Measurements from ENCODE around the gene AIG1.

AIG1 gene

GRCh38 chr6:143348531-143348930 is 287.8 kb downstream of the AIG1 start:
- Histone ChIP-seq H3K27me3 (ENCODE audit: control insufficient read depth, insufficient read depth, low read length) (no peaks in the 10 kb centered on the region), H3K9ac (ENCODE audit: low read length) (no peak overlapping the region), H3K36me3 (ENCODE audit: control insufficient read depth, insufficient read depth, low read length) (no peaks in the 10 kb centered on the region), H3K27ac (ENCODE audit: low read depth, low read length) (no peak overlapping the region), H3K4me1 (ENCODE audit: control insufficient read depth, insufficient read depth, low read length) (no peaks in the 10 kb centered on the region), H3K4me3 (ENCODE audit: low read length) (no peak overlapping the region)

GRCh38 chr6:143349530-143349929 is 288.8 kb downstream of the AIG1 start:
- H3K9ac ChIP-seq (ENCODE audit: low read length): no peak overlapping the region
- no peaks in the 10 kb centered on the region for H3K36me3 ChIP-seq (ENCODE audit: control insufficient read depth, insufficient read depth, low read length)
- no peaks in the 10 kb centered on the region for H3K27me3 ChIP-seq (ENCODE audit: control insufficient read depth, insufficient read depth, low read length)
- H3K4me3 ChIP-seq (ENCODE audit: low read length): no peak overlapping the region
- H3K4me1 ChIP-seq (ENCODE audit: control insufficient read depth, insufficient read depth, low read length): no peaks in the 10 kb centered on the region
- no peak overlapping the region for H3K27ac ChIP-seq (ENCODE audit: low read depth, low read length)

GRCh38 chr6:143356101-143356880 is 295.6 kb downstream of the AIG1 start:
- Histone ChIP-seq H3K36me3 (ENCODE audit: control insufficient read depth, insufficient read depth, low read length) (no peaks in the 10 kb centered on the region), H3K4me3 (ENCODE audit: low read length) (no peak overlapping the region), H3K27ac (ENCODE audit: low read depth, low read length) (no peak overlapping the region), H3K9ac (ENCODE audit: low read length) (no peak overlapping the region), H3K27me3 (ENCODE audit: control insufficient read depth, insufficient read depth, low read length) (no peaks in the 10 kb centered on the region), H3K4me1 (ENCODE audit: control insufficient read depth, insufficient read depth, low read length) (no peaks in the 10 kb centered on the region)

- no peak overlapping the region for H3K9ac ChIP-seq (ENCODE audit: low read length)
- no peak overlapping the region for H3K4me3 ChIP-seq (ENCODE audit: low read length)
Observed at GRCh38 chr6:143357152-143357551, 296.5 kb downstream of the AIG1 start.

GRCh38 chr6:143357561-143358255 is 297.0 kb downstream of the AIG1 start:
- Histone ChIP-seq H3K9ac (ENCODE audit: low read length) (no peak overlapping the region), H3K4me1 (ENCODE audit: control insufficient read depth, insufficient read depth, low read length) (no peaks in the 10 kb centered on the region), H3K27me3 (ENCODE audit: control insufficient read depth, insufficient read depth, low read length) (no peaks in the 10 kb centered on the region), H3K4me3 (ENCODE audit: low read length) (no peak overlapping the region), H3K27ac (ENCODE audit: low read depth, low read length) (no peak overlapping the region), H3K36me3 (ENCODE audit: control insufficient read depth, insufficient read depth, low read length) (no peaks in the 10 kb centered on the region)

More at GRCh38 chr6:143357152-143357551, 296.5 kb downstream of the AIG1 start:
- Histone ChIP-seq H3K27me3 (ENCODE audit: control insufficient read depth, insufficient read depth, low read length) (no peaks in the 10 kb centered on the region), H3K36me3 (ENCODE audit: control insufficient read depth, insufficient read depth, low read length) (no peaks in the 10 kb centered on the region), H3K4me1 (ENCODE audit: control insufficient read depth, insufficient read depth, low read length) (no peaks in the 10 kb centered on the region), H3K27ac (ENCODE audit: low read depth, low read length) (no peak overlapping the region)

- Histone ChIP-seq H3K27ac (ENCODE audit: low read depth, low read length) (no peak overlapping the region), H3K4me3 (ENCODE audit: low read length) (no peak overlapping the region), H3K9ac (ENCODE audit: low read length) (no peak overlapping the region), H3K36me3 (ENCODE audit: control insufficient read depth, insufficient read depth, low read length) (no peaks in the 10 kb centered on the region), H3K4me1 (ENCODE audit: control insufficient read depth, insufficient read depth, low read length) (no peaks in the 10 kb centered on the region), H3K27me3 (ENCODE audit: control insufficient read depth, insufficient read depth, low read length) (no peaks in the 10 kb centered on the region)
Observed at GRCh38 chr6:143361536-143362191, 301.0 kb downstream of the AIG1 start.

GRCh38 chr6:143362192-143362558 is 301.5 kb downstream of the AIG1 start:
- Histone ChIP-seq H3K27me3 (ENCODE audit: control insufficient read depth, insufficient read depth, low read length) (no peaks in the 10 kb centered on the region), H3K9ac (ENCODE audit: low read length) (no peak overlapping the region), H3K4me1 (ENCODE audit: control insufficient read depth, insufficient read depth, low read length) (no peaks in the 10 kb centered on the region), H3K4me3 (ENCODE audit: low read length) (no peak overlapping the region), H3K27ac (ENCODE audit: low read depth, low read length) (no peak overlapping the region), H3K36me3 (ENCODE audit: control insufficient read depth, insufficient read depth, low read length) (no peaks in the 10 kb centered on the region)

- H3K9ac ChIP-seq (ENCODE audit: low read length): no peak overlapping the region
- no peaks in the 10 kb centered on the region for H3K4me1 ChIP-seq (ENCODE audit: control insufficient read depth, insufficient read depth, low read length)
- no peak overlapping the region for H3K27ac ChIP-seq (ENCODE audit: low read depth, low read length)
- no peaks in the 10 kb centered on the region for H3K36me3 ChIP-seq (ENCODE audit: control insufficient read depth, insufficient read depth, low read length)
- H3K27me3 ChIP-seq (ENCODE audit: control insufficient read depth, insufficient read depth, low read length): no peaks in the 10 kb centered on the region
- H3K4me3 ChIP-seq (ENCODE audit: low read length): no peak overlapping the region
Observed at GRCh38 chr6:143363299-143363698, 302.6 kb downstream of the AIG1 start.

GRCh38 chr6:143368426-143368825 is 307.7 kb downstream of the AIG1 start:
- no peaks in the 10 kb centered on the region for H3K36me3 ChIP-seq (ENCODE audit: control insufficient read depth, insufficient read depth, low read length)
- no peak overlapping the region for H3K27ac ChIP-seq (ENCODE audit: low read depth, low read length)
- no peak overlapping the region for H3K4me3 ChIP-seq (ENCODE audit: low read length)
- H3K4me1 ChIP-seq (ENCODE audit: control insufficient read depth, insufficient read depth, low read length): no peaks in the 10 kb centered on the region
- no peaks in the 10 kb centered on the region for H3K27me3 ChIP-seq (ENCODE audit: control insufficient read depth, insufficient read depth, low read length)
- H3K9ac ChIP-seq (ENCODE audit: low read length): no peak overlapping the region

GRCh38 chr6:143369971-143370370 is 309.3 kb downstream of the AIG1 start:
- Histone ChIP-seq H3K4me1 (ENCODE audit: control insufficient read depth, insufficient read depth, low read length) (no peaks in the 10 kb centered on the region), H3K27ac (ENCODE audit: low read depth, low read length) (no peak overlapping the region), H3K36me3 (ENCODE audit: control insufficient read depth, insufficient read depth, low read length) (no peaks in the 10 kb centered on the region), H3K9ac (ENCODE audit: low read length) (no peak overlapping the region), H3K4me3 (ENCODE audit: low read length) (no peak overlapping the region), H3K27me3 (ENCODE audit: control insufficient read depth, insufficient read depth, low read length) (no peaks in the 10 kb centered on the region)

- Histone ChIP-seq H3K27ac (ENCODE audit: low read depth, low read length) (no peak overlapping the region), H3K4me1 (ENCODE audit: control insufficient read depth, insufficient read depth, low read length) (no peaks in the 10 kb centered on the region), H3K36me3 (ENCODE audit: control insufficient read depth, insufficient read depth, low read length) (no peaks in the 10 kb centered on the region)
Observed at GRCh38 chr6:143370812-143371370, 310.2 kb downstream of the AIG1 start.

GRCh38 chr6:143372199-143372882 is 311.7 kb downstream of the AIG1 start:
- Histone ChIP-seq H3K9ac (ENCODE audit: low read length) (no peak overlapping the region), H3K4me3 (ENCODE audit: low read length) (no peak overlapping the region), H3K27ac (ENCODE audit: low read depth, low read length) (no peak overlapping the region), H3K36me3 (ENCODE audit: control insufficient read depth, insufficient read depth, low read length) (no peaks in the 10 kb centered on the region), H3K4me1 (ENCODE audit: control insufficient read depth, insufficient read depth, low read length) (no peaks in the 10 kb centered on the region), H3K27me3 (ENCODE audit: control insufficient read depth, insufficient read depth, low read length) (no peaks in the 10 kb centered on the region)

More at GRCh38 chr6:143370812-143371370, 310.2 kb downstream of the AIG1 start:
- Histone ChIP-seq H3K9ac (ENCODE audit: low read length) (no peak overlapping the region), H3K4me3 (ENCODE audit: low read length) (no peak overlapping the region), H3K27me3 (ENCODE audit: control insufficient read depth, insufficient read depth, low read length) (no peaks in the 10 kb centered on the region)
